Central memory CD8-positive, alpha-beta T cell (primary cell): Measurements from ENCODE around the gene ZDHHC3.
A peak's percentile ranks its signal among the peaks of the same experiment; 100 is the strongest.

Experiments
- ATAC-seq: fragments of 150-1000 bp; cut with Tn5 transposase; replicated peaks from 2 replicates; pipeline ENCODE4 v1.10.0; 2022; ENCODE audit warnings: mild to moderate bottlenecking, moderate FRiP score, moderate number of reproducible peaks; ENCODE audit not compliant: poor library complexity, severe bottlenecking; ENCODE audit errors: extremely low read depth
- DNase-seq, 2 donors: peaks; one replicate each; pipeline ENCODE4 v3.0.0; 2021; ENCODE audit warnings: low spot score in 2 of 2
- H3K27ac Mint-ChIP-seq: one replicate; pipeline ENCODE4 v1.8.0; 2022; ENCODE audit warnings: low read depth, mild to moderate bottlenecking, moderate library complexity, mixed read lengths
- H3K27me3 Mint-ChIP-seq: one replicate; pipeline ENCODE4 v1.8.0; 2022; ENCODE audit warnings: mixed read lengths
- H3K36me3 Mint-ChIP-seq: one replicate; pipeline ENCODE4 v1.8.0; 2022; ENCODE audit warnings: mild to moderate bottlenecking, moderate library complexity, mixed read lengths; ENCODE audit not compliant: insufficient read depth
- H3K4me1 Mint-ChIP-seq: one replicate; pipeline ENCODE4 v1.8.0; 2022; ENCODE audit warnings: mixed read lengths
- H3K4me3 Mint-ChIP-seq: one replicate; pipeline ENCODE4 v1.8.0; 2022; ENCODE audit warnings: mild to moderate bottlenecking, moderate library complexity, mixed read lengths
- H3K9me3 Mint-ChIP-seq: one replicate; pipeline ENCODE4 v1.8.0; 2022; ENCODE audit warnings: mixed read lengths

Gene ZDHHC3

DNA sequence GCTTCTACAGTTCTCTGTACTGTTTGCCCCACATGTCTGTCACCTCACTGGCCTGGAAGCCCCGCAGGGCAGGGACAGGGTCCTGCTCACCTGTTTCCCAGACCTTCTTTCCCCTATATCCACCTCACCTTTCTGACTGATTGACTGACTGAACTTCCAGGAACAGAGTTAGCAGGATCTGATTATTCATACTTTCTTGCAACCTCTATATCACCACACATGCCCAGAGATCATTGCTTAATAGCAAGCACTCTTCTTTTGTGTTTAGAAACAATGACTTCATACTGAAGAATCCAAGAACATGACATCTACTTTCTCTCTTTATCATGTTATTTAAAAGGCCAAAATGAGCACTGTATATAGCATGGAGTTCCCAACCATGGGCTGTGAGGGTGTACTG is 32.1 kb upstream of the ZDHHC3 start:
- Mint-ChIP-seq H3K4me3 (no peak overlapping the region), H3K4me1 (peaks cover 22% of the 10 kb centered on the region), H3K27me3 (no peaks in the 10 kb centered on the region), H3K36me3 (peaks cover 30% of the 10 kb centered on the region), H3K9me3 (no peaks in the 10 kb centered on the region), H3K27ac (no peak overlapping the region)
- no peak for ATAC-seq
- DNase-seq: no peak

GRCh38 chr3:45007091-45007490 is 31.1 kb upstream of the ZDHHC3 start:
- no peaks in the 10 kb centered on the region for H3K27me3 Mint-ChIP-seq
- H3K36me3 Mint-ChIP-seq: peaks cover 27% of the 10 kb centered on the region
- no peak for ATAC-seq
- H3K4me1 Mint-ChIP-seq: peaks cover 26% of the 10 kb centered on the region
- no peak overlapping the region for H3K27ac Mint-ChIP-seq
- no peaks in the 10 kb centered on the region for H3K9me3 Mint-ChIP-seq
- H3K4me3 Mint-ChIP-seq: no peak overlapping the region
- no peak for DNase-seq

GRCh38 chr3:45003859-45004258 is 27.9 kb upstream of the ZDHHC3 start:
- Mint-ChIP-seq H3K27ac (no peak overlapping the region), H3K27me3 (no peaks in the 10 kb centered on the region), H3K9me3 (no peaks in the 10 kb centered on the region), H3K36me3 (peaks cover 35% of the 10 kb centered on the region), H3K4me3 (no peak overlapping the region), H3K4me1 (peaks cover 26% of the 10 kb centered on the region)
- ATAC-seq: no peak
- no peak for DNase-seq

- Mint-ChIP-seq H3K4me3 (no peak overlapping the region), H3K27ac (no peak overlapping the region), H3K4me1 (peaks cover 26% of the 10 kb centered on the region), H3K27me3 (no peaks in the 10 kb centered on the region), H3K36me3 (peaks cover 36% of the 10 kb centered on the region), H3K9me3 (no peaks in the 10 kb centered on the region)
- no peak for DNase-seq
- no peak for ATAC-seq
These were observed 27.4 kb upstream of the ZDHHC3 start for GRCh38 chr3:45003406-45003805.

GRCh38 chr3:45002720-45003119 is 26.7 kb upstream of the ZDHHC3 start:
- DNase-seq: no peak
- Mint-ChIP-seq H3K27ac (no peak overlapping the region), H3K4me3 (no peak overlapping the region), H3K36me3 (peaks cover 39% of the 10 kb centered on the region), H3K4me1 (peaks cover 20% of the 10 kb centered on the region), H3K27me3 (no peaks in the 10 kb centered on the region), H3K9me3 (no peaks in the 10 kb centered on the region)
- ATAC-seq: no peak

DNA sequence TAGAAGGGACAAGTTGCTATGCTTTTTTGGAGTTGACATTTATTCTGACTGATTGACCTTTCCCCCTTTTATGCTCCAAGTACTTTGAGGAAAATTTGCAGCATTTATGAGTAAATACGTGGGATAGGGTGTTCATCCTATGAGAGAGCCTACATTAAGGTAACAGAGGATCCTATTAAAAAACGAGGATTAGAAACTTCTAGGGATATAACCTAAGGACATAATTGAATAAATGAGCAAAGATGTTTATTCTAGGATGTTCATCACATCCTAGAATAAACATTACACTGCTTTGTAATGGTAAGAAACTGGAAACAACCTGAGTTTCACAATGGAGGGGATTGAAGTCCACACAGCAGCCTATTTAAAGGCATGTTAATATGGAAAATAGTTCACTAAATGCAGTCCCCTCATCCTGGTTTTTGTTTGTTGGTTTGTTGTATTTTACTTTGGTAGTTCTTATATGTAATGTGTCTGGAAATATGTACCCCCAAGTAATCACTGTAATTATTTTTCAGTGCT is 26.2 kb upstream of the ZDHHC3 start:
- no peak overlapping the region for H3K4me3 Mint-ChIP-seq
- DNase-seq (no peak), ATAC-seq (no peak)
- H3K9me3 Mint-ChIP-seq: no peaks in the 10 kb centered on the region
- H3K36me3 Mint-ChIP-seq: peaks cover 34% of the 10 kb centered on the region
- peaks cover 20% of the 10 kb centered on the region for H3K4me1 Mint-ChIP-seq
- H3K27ac Mint-ChIP-seq: no peak overlapping the region
- no peaks in the 10 kb centered on the region for H3K27me3 Mint-ChIP-seq

- Mint-ChIP-seq H3K27ac (no peak overlapping the region), H3K9me3 (no peaks in the 10 kb centered on the region), H3K4me3 (no peak overlapping the region), H3K36me3 (peaks cover 34% of the 10 kb centered on the region), H3K4me1 (peaks cover 16% of the 10 kb centered on the region), H3K27me3 (no peaks in the 10 kb centered on the region)
- ATAC-seq (no peak), DNase-seq (no peak)
These were observed 25.8 kb upstream of the ZDHHC3 start for GRCh38 chr3:45001738-45002137.

- Mint-ChIP-seq H3K4me1 (peaks cover 18% of the 10 kb centered on the region), H3K36me3 (peaks cover 34% of the 10 kb centered on the region), H3K4me3 (no peak overlapping the region), H3K27ac (no peak overlapping the region), H3K9me3 (no peaks in the 10 kb centered on the region), H3K27me3 (no peaks in the 10 kb centered on the region)
- DNase-seq: no peak
- ATAC-seq: no peak
These were observed 24.8 kb upstream of the ZDHHC3 start for GRCh38 chr3:45000823-45001222.

DNA sequence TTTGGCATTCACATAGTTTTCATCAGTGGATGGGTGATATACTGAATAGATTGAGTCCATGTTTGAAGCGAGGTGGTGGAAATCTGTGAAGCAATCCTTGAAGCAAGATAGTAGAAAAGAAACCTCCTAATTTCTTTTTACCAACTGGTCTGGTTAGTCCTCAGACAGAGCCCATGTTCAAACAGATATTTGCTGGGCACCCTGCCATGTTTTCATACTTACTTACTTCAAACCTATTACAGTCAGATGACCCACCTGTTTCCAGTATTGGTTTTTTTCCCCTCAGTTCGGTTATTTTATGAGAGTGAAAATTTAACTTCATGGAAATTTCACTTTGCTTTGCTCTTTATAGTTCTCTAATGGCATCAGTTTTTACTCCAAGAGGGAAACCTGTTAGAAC is 23.8 kb upstream of the ZDHHC3 start:
- Mint-ChIP-seq H3K9me3 (no peaks in the 10 kb centered on the region), H3K27ac (no peak overlapping the region), H3K36me3 (peaks cover 32% of the 10 kb centered on the region), H3K4me1 (peaks cover 13% of the 10 kb centered on the region), H3K4me3 (no peak overlapping the region), H3K27me3 (no peaks in the 10 kb centered on the region)
- DNase-seq (no peak), ATAC-seq (no peak)

GRCh38 chr3:44996556-44996969 is 20.6 kb upstream of the ZDHHC3 start:
- Mint-ChIP-seq H3K27ac (peak overlapping the region; percentile 59), H3K4me1 (peaks cover 22% of the 10 kb centered on the region), H3K27me3 (no peaks in the 10 kb centered on the region), H3K9me3 (no peaks in the 10 kb centered on the region), H3K4me3 (no peak overlapping the region), H3K36me3 (peaks cover 23% of the 10 kb centered on the region)
- no peak for DNase-seq
- ATAC-seq: no peak

- Mint-ChIP-seq H3K4me3 (no peak overlapping the region), H3K4me1 (peaks cover 30% of the 10 kb centered on the region), H3K9me3 (no peaks in the 10 kb centered on the region), H3K27me3 (no peaks in the 10 kb centered on the region), H3K27ac (peak overlapping the region; percentile 59), H3K36me3 (peaks cover 18% of the 10 kb centered on the region)
- ATAC-seq: no peak
- DNase-seq: no peak
These were observed 19.3 kb upstream of the ZDHHC3 start for GRCh38 chr3:44995142-44995770.

DNA sequence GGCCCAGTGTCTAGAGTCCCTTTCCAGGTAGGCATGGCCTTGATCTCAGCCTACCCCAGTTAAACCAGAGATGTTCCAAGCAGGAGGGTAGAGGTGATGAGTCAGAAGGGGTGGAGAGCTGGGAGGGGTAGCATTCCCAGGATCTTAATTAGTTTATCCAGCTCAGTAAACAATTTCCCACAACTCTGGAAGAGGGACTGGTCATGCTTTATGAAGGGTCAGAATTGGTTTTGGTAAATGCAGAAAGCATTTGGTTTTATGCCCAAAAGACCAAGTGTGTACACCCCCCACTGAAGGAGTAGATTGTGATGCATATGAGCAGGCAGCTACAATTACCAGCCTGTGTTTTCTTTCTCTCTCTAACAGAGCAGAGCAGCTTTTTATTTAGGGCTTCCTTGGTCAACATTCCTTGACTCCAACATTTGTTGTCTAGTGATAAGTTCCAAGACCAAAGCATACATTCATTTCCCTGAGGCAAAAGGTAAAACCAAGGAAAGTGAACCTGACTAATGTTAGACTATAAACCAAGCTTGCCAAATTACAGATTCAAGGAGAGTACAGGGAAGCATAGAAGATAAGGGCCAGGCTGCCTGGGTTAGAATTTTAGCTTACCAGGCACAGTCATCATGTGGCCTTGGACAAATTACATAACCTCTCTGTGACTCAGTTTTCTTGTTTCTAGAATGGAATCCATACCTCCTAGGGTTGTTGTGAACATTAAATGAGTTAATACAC is 17.7 kb upstream of the ZDHHC3 start:
- H3K27me3 Mint-ChIP-seq: no peaks in the 10 kb centered on the region
- H3K36me3 Mint-ChIP-seq: peaks cover 9% of the 10 kb centered on the region
- DNase-seq (no peak), ATAC-seq (no peak)
- no peaks in the 10 kb centered on the region for H3K9me3 Mint-ChIP-seq
- H3K4me1 Mint-ChIP-seq: peaks cover 36% of the 10 kb centered on the region
- no peak overlapping the region for H3K4me3 Mint-ChIP-seq
- no peak overlapping the region for H3K27ac Mint-ChIP-seq
